Calu3 (cell line): ENCODE results near the gene RNF144A. TPM values are rescaled to one million over a fixed set of nuclear protein-coding genes. Genes with fewer than 3 reads are reported as not detected.

Experiments
- BruUV-seq: library from RNA; stranded (reverse); fragments of 400-500 nt; replicated peaks from 2 replicates; lab custom pipeline; 2021; lab: Mats Ljungman, UMichigan
- CTCF ChIA-PET: fragments of 300-600 bp; sonication (Branson Sonifier 250); formaldehyde crosslinking; loops from one replicate; lab custom pipeline; 2022; ENCODE audit warnings: antibody characterized with exemption; lab: Charles Lee
- DNase-seq: peaks from one replicate; pipeline ENCODE4 v3.0.0; 2022
- H3K27ac Mint-ChIP-seq: one replicate; pipeline ENCODE4 v1.8.0; 2022; ENCODE audit warnings: mixed read lengths; ENCODE audit not compliant: unreplicated experiment
- H3K27me3 Mint-ChIP-seq: one replicate; pipeline ENCODE4 v1.8.0; 2022; ENCODE audit warnings: mixed read lengths; ENCODE audit not compliant: unreplicated experiment
- H3K36me3 Mint-ChIP-seq: one replicate; pipeline ENCODE4 v1.8.0; 2022; ENCODE audit warnings: mild to moderate bottlenecking, moderate library complexity, mixed read lengths; ENCODE audit not compliant: insufficient read depth, unreplicated experiment
- H3K4me1 Mint-ChIP-seq: one replicate; pipeline ENCODE4 v1.8.0; 2022; ENCODE audit warnings: mild to moderate bottlenecking, low read depth, mixed read lengths; ENCODE audit not compliant: unreplicated experiment
- H3K4me3 Mint-ChIP-seq: one replicate; pipeline ENCODE4 v1.8.0; 2022; ENCODE audit warnings: mild to moderate bottlenecking, low read depth, moderate library complexity, mixed read lengths; ENCODE audit not compliant: unreplicated experiment
- H3K9me3 Mint-ChIP-seq: one replicate; pipeline ENCODE4 v1.8.0; 2022; ENCODE audit warnings: low read depth, mixed read lengths; ENCODE audit not compliant: unreplicated experiment
- intact Hi-C: fragments of 100-400 bp; cut with micrococcal nuclease; formaldehyde crosslinking; loops from one replicate; pipeline ENCODE4 v1.10.0; 2022; ENCODE audit not compliant: unreplicated experiment
- total RNA-seq: library from RNA; stranded (reverse); gene quantifications from 2 replicates; pipeline ENCODE4 v1.2.3, GENCODE V29; 2022
- TF ChIP-seq, protein P1 (sequence below): fragments of 200-600 bp; IDR thresholded peaks from one replicate; pipeline ENCODE4 v1.8.0; 2022; ENCODE audit warnings: antibody characterized with exemption; ENCODE audit not compliant: unreplicated experiment

Gene RNF144A
- total RNA-seq, 1 experiment from 2014 or later: 13.7 TPM

DNA sequence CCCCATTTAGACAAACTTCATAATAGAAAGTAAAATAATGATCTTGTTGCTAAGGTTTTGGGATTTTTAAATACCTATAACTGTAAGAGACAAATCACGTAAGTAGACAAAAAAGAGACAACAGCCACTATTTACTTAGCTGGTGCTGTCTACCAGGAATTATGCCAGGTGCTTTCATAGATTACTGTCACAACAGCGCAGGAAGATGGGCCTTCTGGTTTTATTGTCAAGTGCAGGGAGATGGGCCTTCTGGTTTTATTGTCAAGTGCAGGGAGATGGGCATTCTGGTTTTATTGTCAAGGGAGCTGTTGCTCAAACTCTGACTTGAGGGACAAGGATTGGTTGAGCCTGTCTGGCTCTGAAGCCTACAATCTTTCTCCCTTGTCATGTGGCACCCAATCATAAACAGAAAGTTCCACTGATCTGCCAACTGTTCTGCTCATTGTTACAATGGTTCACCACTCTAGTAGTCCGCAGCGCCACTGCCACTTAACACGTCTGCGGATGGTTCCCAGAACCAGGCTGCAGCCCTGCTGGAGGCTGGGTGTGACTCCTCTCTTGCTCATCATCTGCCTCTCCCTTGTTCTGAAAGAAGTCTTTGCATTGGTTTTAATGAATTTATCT is 95.0 kb downstream of the RNF144A start:
- CTCF ChIA-PET: no interaction called here
- peaks cover 6% of the 10 kb centered on the region for H3K36me3 Mint-ChIP-seq
- no peak overlapping the region for H3K4me3 Mint-ChIP-seq
- H3K27me3 Mint-ChIP-seq: no peaks in the 10 kb centered on the region
- intact Hi-C loops: no loop called here
- TF ChIP-seq, protein P1, sequence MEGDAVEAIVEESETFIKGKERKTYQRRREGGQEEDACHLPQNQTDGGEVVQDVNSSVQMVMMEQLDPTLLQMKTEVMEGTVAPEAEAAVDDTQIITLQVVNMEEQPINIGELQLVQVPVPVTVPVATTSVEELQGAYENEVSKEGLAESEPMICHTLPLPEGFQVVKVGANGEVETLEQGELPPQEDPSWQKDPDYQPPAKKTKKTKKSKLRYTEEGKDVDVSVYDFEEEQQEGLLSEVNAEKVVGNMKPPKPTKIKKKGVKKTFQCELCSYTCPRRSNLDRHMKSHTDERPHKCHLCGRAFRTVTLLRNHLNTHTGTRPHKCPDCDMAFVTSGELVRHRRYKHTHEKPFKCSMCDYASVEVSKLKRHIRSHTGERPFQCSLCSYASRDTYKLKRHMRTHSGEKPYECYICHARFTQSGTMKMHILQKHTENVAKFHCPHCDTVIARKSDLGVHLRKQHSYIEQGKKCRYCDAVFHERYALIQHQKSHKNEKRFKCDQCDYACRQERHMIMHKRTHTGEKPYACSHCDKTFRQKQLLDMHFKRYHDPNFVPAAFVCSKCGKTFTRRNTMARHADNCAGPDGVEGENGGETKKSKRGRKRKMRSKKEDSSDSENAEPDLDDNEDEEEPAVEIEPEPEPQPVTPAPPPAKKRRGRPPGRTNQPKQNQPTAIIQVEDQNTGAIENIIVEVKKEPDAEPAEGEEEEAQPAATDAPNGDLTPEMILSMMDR: no peak
- no peaks in the 10 kb centered on the region for H3K9me3 Mint-ChIP-seq
- DNase-seq: no peak
- H3K4me1 Mint-ChIP-seq: no peaks in the 10 kb centered on the region
- H3K27ac Mint-ChIP-seq: no peak overlapping the region
- BruUV-seq: no TSS peak

DNA sequence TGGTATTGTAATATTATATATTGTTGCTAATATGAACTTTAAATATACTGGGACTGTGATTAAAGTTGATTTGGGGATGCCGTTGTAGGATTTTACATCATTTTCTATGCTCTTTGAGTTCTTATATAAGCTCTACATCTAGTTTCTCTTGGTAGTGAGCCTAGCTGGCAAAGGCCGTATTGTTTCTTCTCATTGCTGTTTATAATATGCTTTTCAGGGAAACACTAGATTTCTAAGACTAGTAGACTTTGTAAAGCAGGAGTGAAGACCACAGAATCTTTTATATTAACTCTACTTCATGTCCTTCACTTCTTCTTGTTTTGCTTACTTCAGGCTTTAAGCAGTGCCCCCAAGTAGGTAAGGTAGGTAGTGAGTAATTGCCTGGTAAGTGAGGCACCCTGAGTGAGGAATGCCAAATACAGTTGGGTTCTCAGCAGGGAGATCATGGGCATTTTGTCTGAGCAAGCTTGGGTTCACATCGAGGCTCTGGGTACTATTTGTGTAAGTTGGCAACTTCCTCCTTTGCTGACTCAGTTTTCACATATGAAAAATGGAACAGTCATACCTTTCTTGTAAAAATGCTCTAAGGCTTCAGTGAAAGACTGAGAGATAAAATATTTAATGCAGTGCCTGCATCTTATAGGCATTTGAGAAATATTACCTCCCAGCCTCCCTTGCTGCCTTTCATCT is 96.4 kb downstream of the RNF144A start:
- H3K27me3 Mint-ChIP-seq: no peaks in the 10 kb centered on the region
- DNase-seq: no peak
- H3K9me3 Mint-ChIP-seq: no peaks in the 10 kb centered on the region
- CTCF ChIA-PET: interaction anchor here (1.0 to 1.3 kb wide), 2 partner anchors 15 to 99 kb away, joined by 3 to 5 read pairs; no protein-coding TSS in a partner anchor
- H3K36me3 Mint-ChIP-seq: peaks cover 2% of the 10 kb centered on the region
- intact Hi-C loops: no loop called here
- no TSS peak for BruUV-seq
- no peaks in the 10 kb centered on the region for H3K4me1 Mint-ChIP-seq
- no peak overlapping the region for H3K4me3 Mint-ChIP-seq
- no peak overlapping the region for H3K27ac Mint-ChIP-seq
- TF ChIP-seq, protein P1: no peak

DNA sequence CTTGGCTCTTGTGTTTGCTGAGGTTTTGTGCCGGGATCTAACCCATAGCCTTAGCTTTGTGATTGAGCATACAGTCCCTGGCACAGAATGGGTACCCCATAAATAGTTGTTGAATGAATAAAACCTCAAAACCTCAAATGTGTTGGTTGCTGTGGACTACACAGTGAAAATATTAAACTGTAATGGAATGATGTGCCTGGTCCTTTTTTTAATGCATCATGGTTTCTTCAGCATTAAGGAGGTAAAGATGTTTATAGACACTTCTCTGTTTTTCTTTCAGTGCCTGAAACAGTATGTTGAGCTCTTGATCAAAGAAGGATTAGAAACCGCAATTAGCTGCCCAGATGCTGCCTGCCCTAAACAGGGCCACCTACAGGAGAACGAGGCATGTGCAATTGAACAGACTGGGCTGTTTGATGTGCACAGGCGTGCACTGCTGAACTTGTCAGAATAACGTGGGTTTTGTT is 97.0 kb downstream of the RNF144A start:
- BruUV-seq: no TSS peak
- Mint-ChIP-seq H3K9me3 (no peaks in the 10 kb centered on the region), H3K4me1 (no peaks in the 10 kb centered on the region), H3K27me3 (no peaks in the 10 kb centered on the region), H3K4me3 (no peak overlapping the region), H3K27ac (no peak overlapping the region), H3K36me3 (no peaks in the 10 kb centered on the region)
- no peak for DNase-seq
- CTCF ChIA-PET: interaction anchor here (0.9 to 1.5 kb wide), 4 partner anchors 14 to 117 kb away, joined by 3 to 5 read pairs (median 4); no protein-coding TSS in a partner anchor
- intact Hi-C loops: no loop called here
- TF ChIP-seq, protein P1: no peak

DNA sequence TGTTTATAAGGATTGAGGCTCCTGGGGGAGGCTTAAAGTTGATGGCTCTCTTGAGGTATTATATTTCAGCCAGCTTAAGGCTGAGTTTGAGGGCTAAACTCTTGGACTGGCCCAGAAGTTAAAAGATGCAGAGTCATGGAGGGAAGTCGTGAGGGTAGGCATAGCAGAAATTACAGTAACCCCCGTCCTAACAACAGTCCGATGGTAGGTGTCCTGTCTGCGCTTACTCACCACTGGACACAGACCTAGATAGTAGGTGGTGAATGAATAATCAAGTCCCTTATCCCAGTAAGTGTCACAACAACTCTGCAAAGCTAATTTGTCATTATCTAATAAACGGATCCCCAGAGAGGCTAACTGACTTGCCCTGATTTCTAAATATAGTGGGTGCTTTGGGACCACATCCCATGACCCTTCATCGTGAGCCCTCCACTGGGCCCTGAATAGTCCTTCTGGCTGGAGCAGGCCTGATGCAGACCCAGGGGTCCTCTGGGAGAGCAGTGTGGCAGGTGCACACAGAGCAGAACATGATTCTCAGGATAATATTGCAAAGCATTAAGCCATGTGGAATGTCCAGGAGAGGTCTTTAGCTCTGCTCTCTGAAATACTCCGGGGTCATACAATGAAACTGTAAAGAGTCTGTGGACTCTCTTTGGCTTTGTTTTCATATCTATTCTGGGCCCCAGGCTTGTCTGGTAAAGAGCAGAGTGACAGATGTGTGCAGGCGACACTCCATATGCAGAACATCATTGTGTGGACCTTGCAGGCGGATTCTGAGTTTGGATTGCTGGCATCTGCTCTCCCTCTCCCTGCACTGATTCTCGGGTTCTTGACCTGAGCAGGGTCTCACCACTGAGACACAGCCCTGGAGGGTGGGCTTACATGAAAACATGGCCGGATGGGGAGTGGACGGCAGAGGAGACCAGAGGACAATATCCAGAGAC is 98.1 kb downstream of the RNF144A start:
- Mint-ChIP-seq H3K4me3 (no peak overlapping the region), H3K9me3 (no peaks in the 10 kb centered on the region), H3K4me1 (no peaks in the 10 kb centered on the region), H3K27me3 (no peaks in the 10 kb centered on the region), H3K27ac (no peak overlapping the region), H3K36me3 (no peaks in the 10 kb centered on the region)
- no peak for DNase-seq
- TF ChIP-seq, protein P1: no peak
- BruUV-seq: no TSS peak
- CTCF ChIA-PET: interaction anchor here (0.9 to 1.5 kb wide), 3 partner anchors 16 to 118 kb away, joined by 4 to 5 read pairs (median 5); no protein-coding TSS in a partner anchor
- intact Hi-C loops: no loop called here
